ENCODE measurements around the gene ATXN1L.

GRCh38 chr16:71796501-71797097 lies 49.2 kb upstream of the ATXN1L start:
- TF ChIP-seq POLR2A (IDR thresholded peaks at IDR 0.05) (no peak), CTCF (IDR thresholded peaks at IDR 0.05) (no peak)
